Muscle of leg (tissue), 11 donors: ENCODE measurements around the gene ALKBH7. TPM values are rescaled to one million over a fixed set of nuclear protein-coding genes. Genes with fewer than 3 reads are reported as not detected.
A peak's percentile ranks its signal among the peaks of the same experiment; 100 is the strongest.

ENCODE experiments used
- DNase-seq: peaks from one replicate; pipeline ENCODE4 v3.0.0; 2013
- H3K27ac ChIP-seq: one replicate; pipeline ENCODE4 v1.5.1; 2013; ENCODE audit warnings: mild to moderate bottlenecking, low read length, control low read depth
- H3K27me3 ChIP-seq: one replicate; pipeline ENCODE4 v1.6.1; 2013; ENCODE audit warnings: low read length; ENCODE audit not compliant: control insufficient read depth, insufficient read depth
- H3K36me3 ChIP-seq: one replicate; pipeline ENCODE4 v1.6.1; 2013; ENCODE audit warnings: low read length; ENCODE audit not compliant: control insufficient read depth, insufficient read depth
- H3K4me1 ChIP-seq: one replicate; pipeline ENCODE4 v1.6.1; 2013; ENCODE audit warnings: low read length; ENCODE audit not compliant: control insufficient read depth, insufficient read depth
- H3K4me3 ChIP-seq: one replicate; pipeline ENCODE4 v1.5.1; 2013; ENCODE audit warnings: low read length, control low read depth
- H3K9me3 ChIP-seq: replicated peaks from 2 replicates; pipeline ENCODE4 v1.6.1; 2013; ENCODE audit warnings: low read depth, low read length; ENCODE audit not compliant: control insufficient read depth
- WGBS: methylation state at CpG from one replicate; pipeline ENCODE4 v1.1.5; 2013; ENCODE audit warnings: missing lambda C conversion rate; ENCODE audit not compliant: insufficient coverage; 5-methylcytosine and 5-hydroxymethylcytosine counted together
- polyA plus RNA-seq, 8 donors: library from polyadenylated mRNA; unstranded; fragments of 120-200 nt; gene quantifications; one replicate each; pipeline versions ENCODE4 v1.2.1 to v1.2.3, GENCODE V29; 2013; ENCODE audit warnings: inconsistent platforms in 1 of 8, low replicate concordance in 1 of 8; ENCODE audit not compliant: insufficient read length in 8 of 8, insufficient read depth in 1 of 8
- total RNA-seq: library from RNA; stranded (reverse); fragments of 120-200 nt; gene quantifications from one replicate; pipeline ENCODE4 v1.2.4, GENCODE V29; 2013

ALKBH7 gene
- total and polyA plus RNA-seq, 9 donors, result 73.9 to 157 (median 100.0) TPM

- peaks cover 57% of the 10 kb centered on the region for H3K36me3 ChIP-seq
- no peak overlapping the region for H3K4me3 ChIP-seq
- H3K27ac ChIP-seq, result peak overlapping the region; percentile 15
- 55% methylated on average over 28 of the region's 42 CpGs for WGBS
- H3K27me3 ChIP-seq, result no peaks in the 10 kb centered on the region
- peaks cover 10% of the 10 kb centered on the region for H3K4me1 ChIP-seq
- H3K9me3 ChIP-seq, result no peaks in the 10 kb centered on the region
- DNase-seq, result no peak
Measured at GRCh38 chr19:6413721-6414643, 41.4 kb downstream of the ALKBH7 start.

DNA sequence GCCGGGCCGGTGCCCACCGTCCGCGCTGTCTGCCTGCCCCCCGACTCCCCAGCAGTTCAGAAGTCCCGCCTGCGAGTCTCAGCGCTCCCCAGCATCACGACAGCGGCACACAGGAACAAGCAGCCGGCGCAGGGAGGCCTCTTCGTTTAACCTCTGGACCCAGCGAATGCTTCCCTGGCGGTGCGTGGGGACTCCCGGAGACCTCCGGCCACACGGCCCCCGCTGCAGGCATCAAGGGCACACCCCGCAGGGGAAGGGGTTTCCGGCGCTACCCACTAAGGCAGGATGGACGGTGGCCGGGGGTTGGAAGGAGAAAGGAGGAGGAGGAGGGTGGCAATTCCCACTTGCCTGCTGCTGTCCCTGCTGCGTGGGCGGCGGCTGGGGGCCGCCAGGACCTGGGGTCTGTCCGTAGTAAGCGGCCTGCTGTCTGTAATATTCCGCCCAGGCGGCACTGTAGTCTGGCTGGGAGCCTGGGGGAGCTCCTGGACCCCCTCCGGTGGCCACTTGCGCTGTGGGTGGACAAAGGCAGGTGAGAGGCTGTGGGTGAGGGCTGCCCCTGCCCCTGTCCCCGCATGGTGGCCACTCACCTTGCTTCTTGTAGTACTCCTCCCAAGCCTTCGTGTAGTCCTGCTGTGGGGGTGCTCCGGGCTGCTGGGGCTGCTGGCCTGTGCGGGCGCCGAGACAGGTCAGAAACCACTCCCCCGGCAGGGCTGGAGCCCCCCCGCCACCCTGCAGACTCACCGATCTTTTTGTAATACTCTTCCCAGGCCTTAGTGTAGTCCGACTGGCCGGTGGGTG lies 42.4 kb downstream of the ALKBH7 start:
- Histone ChIP-seq H3K9me3 (no peaks in the 10 kb centered on the region), H3K27me3 (no peaks in the 10 kb centered on the region), H3K4me3 (no peak overlapping the region), H3K4me1 (peaks cover 10% of the 10 kb centered on the region), H3K36me3 (peaks cover 67% of the 10 kb centered on the region), H3K27ac (no peak overlapping the region)
- WGBS, result 80% methylated on average over 30 of the region's 47 CpGs
- DNase-seq, result no peak

GRCh38 chr19:6415591-6416190 lies 43.1 kb downstream of the ALKBH7 start:
- WGBS, result 94% methylated on average over 21 of the region's 32 CpGs
- no peaks in the 10 kb centered on the region for H3K27me3 ChIP-seq
- no peak overlapping the region for H3K4me3 ChIP-seq
- no peak overlapping the region for H3K27ac ChIP-seq
- H3K4me1 ChIP-seq, result peaks cover 10% of the 10 kb centered on the region
- peaks cover 73% of the 10 kb centered on the region for H3K36me3 ChIP-seq
- H3K9me3 ChIP-seq, result no peaks in the 10 kb centered on the region
- no peak for DNase-seq

- DNase-seq, result no peak
- H3K27me3 ChIP-seq, result no peaks in the 10 kb centered on the region
- peaks cover 10% of the 10 kb centered on the region for H3K4me1 ChIP-seq
- no peaks in the 10 kb centered on the region for H3K9me3 ChIP-seq
- H3K36me3 ChIP-seq, result peaks cover 84% of the 10 kb centered on the region
- no peak overlapping the region for H3K4me3 ChIP-seq
- H3K27ac ChIP-seq, result no peak overlapping the region
- WGBS, result 91% methylated on average over 23 of the region's 29 CpGs
Measured at GRCh38 chr19:6416658-6417405, 44.2 kb downstream of the ALKBH7 start.

GRCh38 chr19:6417713-6418561 lies 45.3 kb downstream of the ALKBH7 start:
- no peak for DNase-seq
- H3K27me3 ChIP-seq, result no peaks in the 10 kb centered on the region
- H3K9me3 ChIP-seq, result no peaks in the 10 kb centered on the region
- WGBS, result 76% methylated on average over 28 of the region's 33 CpGs
- H3K4me1 ChIP-seq, result peaks cover 11% of the 10 kb centered on the region
- no peak overlapping the region for H3K27ac ChIP-seq
- peaks cover 94% of the 10 kb centered on the region for H3K36me3 ChIP-seq
- no peak overlapping the region for H3K4me3 ChIP-seq

DNA sequence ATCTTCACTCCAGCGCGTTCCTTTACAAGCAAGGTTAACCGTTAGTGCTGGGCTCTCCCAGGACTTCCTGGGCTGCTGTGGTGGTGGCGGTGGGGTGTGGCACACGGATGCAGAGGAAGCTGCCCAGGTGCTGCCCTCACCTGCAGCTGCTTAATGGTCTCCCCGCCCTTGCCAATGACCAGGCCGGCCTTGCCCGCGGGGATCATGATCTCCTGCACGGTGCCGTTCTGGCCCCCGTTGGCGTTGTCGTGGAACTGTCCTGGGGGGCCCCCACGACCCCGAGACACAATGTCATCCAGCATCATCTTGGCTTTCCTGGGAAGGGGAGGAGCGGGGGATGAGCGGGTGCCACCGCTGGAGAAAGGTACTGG lies 46.0 kb downstream of the ALKBH7 start:
- Histone ChIP-seq H3K9me3 (no peaks in the 10 kb centered on the region), H3K4me1 (peaks cover 17% of the 10 kb centered on the region), H3K27me3 (no peaks in the 10 kb centered on the region), H3K27ac (no peak overlapping the region), H3K36me3 (peaks cover 89% of the 10 kb centered on the region), H3K4me3 (no peak overlapping the region)
- DNase-seq, result no peak
- WGBS, result 88% methylated on average over 18 of the region's 19 CpGs

- no peak overlapping the region for H3K4me3 ChIP-seq
- WGBS, result 74% methylated on average over 16 of the region's 20 CpGs
- peaks cover 28% of the 10 kb centered on the region for H3K4me1 ChIP-seq
- H3K36me3 ChIP-seq, result peaks cover 64% of the 10 kb centered on the region
- no peak overlapping the region for H3K27ac ChIP-seq
- peaks cover 2% of the 10 kb centered on the region for H3K9me3 ChIP-seq
- DNase-seq, result no peak
- H3K27me3 ChIP-seq, result no peaks in the 10 kb centered on the region
Measured at GRCh38 chr19:6421075-6422014, 48.8 kb downstream of the ALKBH7 start.

DNA sequence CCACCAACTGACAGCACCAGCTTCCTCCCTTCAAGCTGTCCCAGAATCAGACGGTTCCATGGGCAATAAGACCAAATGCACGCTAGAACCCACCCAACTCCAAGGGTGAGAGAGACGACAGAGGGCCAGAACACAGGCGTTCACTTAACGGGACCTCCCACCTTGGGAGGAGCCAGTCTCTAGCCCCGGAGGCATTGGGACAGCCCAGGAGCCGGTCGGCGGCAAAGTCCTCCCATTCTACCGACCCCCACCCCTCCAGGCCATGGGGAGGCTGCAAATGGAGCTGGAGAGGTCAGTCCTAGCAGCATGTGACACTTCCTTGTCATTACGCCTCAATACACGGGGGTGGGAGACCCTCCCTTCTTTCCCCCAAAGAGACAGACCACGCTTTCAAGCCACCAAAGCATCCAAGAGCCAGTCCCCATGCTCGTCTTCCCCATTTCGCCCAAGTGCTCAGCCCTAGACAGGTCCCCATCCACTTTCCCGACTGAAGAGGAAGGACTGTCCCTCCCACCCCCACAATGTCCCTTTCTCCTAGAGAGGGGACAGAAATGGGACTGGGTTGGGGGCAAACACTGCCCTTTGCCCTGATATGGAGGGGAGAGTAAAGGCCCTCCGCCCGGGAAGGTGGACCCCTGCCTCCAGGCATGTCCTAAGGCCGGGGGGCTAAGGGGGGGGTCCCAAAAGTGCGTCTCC lies 51.1 kb downstream of the ALKBH7 start:
- H3K27me3 ChIP-seq, result no peaks in the 10 kb centered on the region
- peaks cover 41% of the 10 kb centered on the region for H3K36me3 ChIP-seq
- H3K4me1 ChIP-seq, result peaks cover 28% of the 10 kb centered on the region
- H3K27ac ChIP-seq, result peak overlapping the region; percentile 87
- H3K4me3 ChIP-seq, result peak overlapping the region; percentile 93
- peaks cover 2% of the 10 kb centered on the region for H3K9me3 ChIP-seq
- WGBS, result 0% methylated on average over 13 of the region's 20 CpGs
- peak; percentile 60 for DNase-seq
